HG03159 (cell line): ENCODE results near the gene PPP2R2C.

Source experiments
- ATAC-seq: cut with Tn5 transposase; IDR thresholded peaks from one replicate; pipeline ENCODE4 v1.9.1; 2021; ENCODE audit warnings: mild to moderate bottlenecking, moderate library complexity; ENCODE audit not compliant: unreplicated experiment

Gene PPP2R2C

GRCh38 chr4:6449746-6450369 is 22.6 kb downstream of the PPP2R2C start:
- no peak for ATAC-seq

- ATAC-seq: no peak
These were observed 23.1 kb downstream of the PPP2R2C start for GRCh38 chr4:6449335-6449734.

- no peak for ATAC-seq
These were observed 23.8 kb downstream of the PPP2R2C start for GRCh38 chr4:6448476-6449170.

- no peak for ATAC-seq
These were observed 24.7 kb downstream of the PPP2R2C start for GRCh38 chr4:6447672-6448171.

GRCh38 chr4:6446538-6447451 is 25.6 kb downstream of the PPP2R2C start:
- ATAC-seq: no peak

- no peak for ATAC-seq
These were observed 26.3 kb downstream of the PPP2R2C start for GRCh38 chr4:6446130-6446482.

- ATAC-seq: no peak
These were observed 26.8 kb downstream of the PPP2R2C start for GRCh38 chr4:6445403-6446129.

- no peak for ATAC-seq
These were observed 27.8 kb downstream of the PPP2R2C start for GRCh38 chr4:6444582-6444981.

GRCh38 chr4:6443035-6444023 is 29.1 kb downstream of the PPP2R2C start:
- ATAC-seq: no peak

- ATAC-seq: no peak
These were observed 29.9 kb downstream of the PPP2R2C start for GRCh38 chr4:6442555-6442954.

- no peak for ATAC-seq
These were observed 30.7 kb downstream of the PPP2R2C start for GRCh38 chr4:6441758-6442157.

- ATAC-seq: no peak
These were observed 31.2 kb downstream of the PPP2R2C start for GRCh38 chr4:6441202-6441582.

GRCh38 chr4:6440506-6441201 is 31.8 kb downstream of the PPP2R2C start:
- no peak for ATAC-seq

- ATAC-seq: no peak
These were observed 33.2 kb downstream of the PPP2R2C start for GRCh38 chr4:6439120-6439762.

- ATAC-seq: no peak
These were observed 34.6 kb downstream of the PPP2R2C start for GRCh38 chr4:6437826-6438238.

GRCh38 chr4:6435010-6435409 is 37.4 kb downstream of the PPP2R2C start:
- no peak for ATAC-seq

- ATAC-seq: no peak
These were observed 41.5 kb downstream of the PPP2R2C start for GRCh38 chr4:6430927-6431326.

GRCh38 chr4:6427439-6428090 is 44.8 kb downstream of the PPP2R2C start:
- ATAC-seq: no peak
